Omental fat pad (tissue), 4 donors: ENCODE data around the gene MPI. TPM values are rescaled to one million over a fixed set of nuclear protein-coding genes. Genes with fewer than 3 reads are reported as not detected.

ENCODE experiments used
- ATAC-seq: fragments of 150-250 bp; one replicate; pipeline ENCODE4 v1.9.1; 2016; ENCODE audit warnings: mild to moderate bottlenecking, moderate library complexity; ENCODE audit not compliant: low FRiP score
- DNase-seq: peaks from one replicate; pipeline ENCODE4 v3.0.0-alpha.2; 2019; ENCODE audit warnings: low spot score
- small RNA-seq: library from RNA; depleted of rRNA; stranded (forward); fragments of <200 nt; gene quantifications from one replicate; pipeline ENCODE3, GENCODE V24; 2016
- total RNA-seq, 4 donors: library from RNA; depleted of rRNA; stranded (reverse); fragments of >200 nt; gene quantifications; one replicate each; pipeline ENCODE4 v1.1.0, GENCODE V29; 2016
- TF ChIP-seq, protein P1 (sequence below), 3 donors: fragments of 450-650 bp; IDR thresholded peaks; one replicate each; pipeline ENCODE4 v1.5.1; 2016 to 2017; ENCODE audit warnings: antibody characterized with exemption in 3 of 3, mild to moderate bottlenecking in 3 of 3, moderate library complexity in 2 of 3

Gene MPI
- total RNA-seq, 4 donors from 2014 or later: 35.9 to 52.2 (median 44.7) TPM

DNA sequence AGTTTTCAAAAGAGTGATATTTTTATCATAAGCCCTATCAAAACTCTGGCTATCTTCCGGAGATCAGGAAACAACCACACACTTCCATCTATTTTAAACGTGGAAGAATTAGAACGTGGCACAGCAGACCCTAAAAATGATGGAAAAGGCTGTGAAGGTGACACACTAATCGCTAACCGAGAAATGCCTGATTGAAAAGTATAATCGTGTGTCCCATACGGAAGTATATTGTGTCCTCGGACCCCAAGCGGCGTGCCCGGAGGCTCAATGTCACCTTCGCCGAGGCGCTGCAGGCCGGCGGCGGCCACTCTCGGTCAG lies 47.4 kb downstream of the MPI start:
- no peak for DNase-seq
- ATAC-seq: no peak
- TF ChIP-seq, protein P1, sequence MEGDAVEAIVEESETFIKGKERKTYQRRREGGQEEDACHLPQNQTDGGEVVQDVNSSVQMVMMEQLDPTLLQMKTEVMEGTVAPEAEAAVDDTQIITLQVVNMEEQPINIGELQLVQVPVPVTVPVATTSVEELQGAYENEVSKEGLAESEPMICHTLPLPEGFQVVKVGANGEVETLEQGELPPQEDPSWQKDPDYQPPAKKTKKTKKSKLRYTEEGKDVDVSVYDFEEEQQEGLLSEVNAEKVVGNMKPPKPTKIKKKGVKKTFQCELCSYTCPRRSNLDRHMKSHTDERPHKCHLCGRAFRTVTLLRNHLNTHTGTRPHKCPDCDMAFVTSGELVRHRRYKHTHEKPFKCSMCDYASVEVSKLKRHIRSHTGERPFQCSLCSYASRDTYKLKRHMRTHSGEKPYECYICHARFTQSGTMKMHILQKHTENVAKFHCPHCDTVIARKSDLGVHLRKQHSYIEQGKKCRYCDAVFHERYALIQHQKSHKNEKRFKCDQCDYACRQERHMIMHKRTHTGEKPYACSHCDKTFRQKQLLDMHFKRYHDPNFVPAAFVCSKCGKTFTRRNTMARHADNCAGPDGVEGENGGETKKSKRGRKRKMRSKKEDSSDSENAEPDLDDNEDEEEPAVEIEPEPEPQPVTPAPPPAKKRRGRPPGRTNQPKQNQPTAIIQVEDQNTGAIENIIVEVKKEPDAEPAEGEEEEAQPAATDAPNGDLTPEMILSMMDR (IDR thresholded peaks at IDR 0.05): no peak

GRCh38 chr15:74937590-74938371 lies 47.9 kb downstream of the MPI start, which contains the start of gene COX5A:
Gene COX5A (minus strand): TSS chr15:74938073. CDS start chr15:74938014, 59 bp downstream.
- ATAC-seq (peak; percentile 99), DNase-seq (peak; percentile 66)
- TF ChIP-seq, protein P1 (IDR thresholded peaks at IDR 0.05): no peak

- DNase-seq (peak; percentile 83), ATAC-seq (peak; percentile 52)
- TF ChIP-seq, protein P1 (IDR thresholded peaks at IDR 0.05): peak in 2 of 3 donors; percentile 90 to 97
Measured at GRCh38 chr15:74950078-74950908, 60.5 kb downstream of the MPI start.

- DNase-seq (no peak), ATAC-seq (no peak)
- TF ChIP-seq, protein P1 (IDR thresholded peaks at IDR 0.05): no peak
Measured at GRCh38 chr15:74951006-74951405, 61.2 kb downstream of the MPI start.

Small RNA genes within 50 kb of the gene (small RNA-seq; reads per million reads assigned to genes)
- not detected for gene MIR6882

Other genes with a start within 250 kb of the MPI start
- gene EDC3, start 194.0 kb upstream of the MPI start, total RNA-seq: 10 to 100 TPM; 12.7 to 22.7 (median 15.2) TPM
- gene CYP1A1, start 164.5 kb upstream of the MPI start, total RNA-seq: 1 to 10 TPM in 3 of 4 donors, not detected in 1; 1.9 to 8.3 (median 3.6) TPM
- gene CYP1A2, start 141.2 kb upstream of the MPI start, total RNA-seq: under 1 TPM in 1 of 4 donors, not detected in 3; 0.37 TPM
- 10 to 100 TPM; 11.6 to 43.2 (median 28.2) TPM for gene CSK, start 108.0 kb upstream of the MPI start, total RNA-seq
- not detected for gene LMAN1L, start 77.2 kb upstream of the MPI start, total RNA-seq
- gene CPLX3, start 63.4 kb upstream of the MPI start, total RNA-seq: not detected
- gene ULK3, start 46.9 kb upstream of the MPI start, total RNA-seq: 10 to 100 TPM; 23.2 to 52.6 (median 41.4) TPM
- 10 to 100 TPM; 55.5 to 99.4 (median 63.7) TPM for gene SCAMP2, start 16.7 kb upstream of the MPI start, total RNA-seq
- 10 to 100 TPM; 45.0 to 89.9 (median 59.8) TPM for gene FAM219B, start 16.8 kb downstream of the MPI start, total RNA-seq
- gene COX5A, start 48.0 kb downstream of the MPI start, total RNA-seq: 100 to 1,000 TPM in 1 of 4 donors, 10 to 100 TPM in 3; 47.6 to 103 (median 69.7) TPM
- gene RPP25, start 66.7 kb downstream of the MPI start, total RNA-seq: 10 to 100 TPM in 2 of 4 donors, 1 to 10 TPM in 2; 6.9 to 14.4 (median 9.4) TPM
- gene SCAMP5, start 105.5 kb downstream of the MPI start, total RNA-seq: 1 to 10 TPM in 3 of 4 donors, under 1 TPM in 1; 0.60 to 4.6 (median 2.6) TPM
- gene PPCDC, start 133.5 kb downstream of the MPI start, total RNA-seq: 10 to 100 TPM in 3 of 4 donors, 1 to 10 TPM in 1; 9.7 to 21.5 (median 13.6) TPM